Mononuclear cell (primary cell): ENCODE measurements around the gene PRDM15. TPM values are rescaled to one million over a fixed set of nuclear protein-coding genes. Genes with fewer than 3 reads are reported as not detected.

Experiments used
- H3K27me3 ChIP-seq: 2 replicates; pipeline ENCODE4 v1.6.0; 2011; ENCODE audit warnings: low read length, control low read depth; ENCODE audit not compliant: insufficient read depth
- H3K4me1 ChIP-seq: 2 replicates; pipeline ENCODE4 v1.5.1; 2011; ENCODE audit warnings: mild to moderate bottlenecking, low read length, control low read depth; ENCODE audit not compliant: insufficient read depth
- H3K4me3 ChIP-seq: 2 replicates; pipeline ENCODE4 v1.5.1; 2011; ENCODE audit warnings: mild to moderate bottlenecking, low read length, moderate library complexity
- H3K9me3 ChIP-seq: 2 replicates; pipeline ENCODE4 v1.5.1; 2011; ENCODE audit warnings: low read depth, mild to moderate bottlenecking, control low read depth, low read length
- total RNA-seq: library from RNA; depleted of rRNA; stranded (reverse); fragments of >200 nt; gene quantifications from one replicate; pipeline ENCODE4 v1.2.3, GENCODE V29; 2012

PRDM15 gene
- total RNA-seq, 1 donor: 8.1 TPM

DNA sequence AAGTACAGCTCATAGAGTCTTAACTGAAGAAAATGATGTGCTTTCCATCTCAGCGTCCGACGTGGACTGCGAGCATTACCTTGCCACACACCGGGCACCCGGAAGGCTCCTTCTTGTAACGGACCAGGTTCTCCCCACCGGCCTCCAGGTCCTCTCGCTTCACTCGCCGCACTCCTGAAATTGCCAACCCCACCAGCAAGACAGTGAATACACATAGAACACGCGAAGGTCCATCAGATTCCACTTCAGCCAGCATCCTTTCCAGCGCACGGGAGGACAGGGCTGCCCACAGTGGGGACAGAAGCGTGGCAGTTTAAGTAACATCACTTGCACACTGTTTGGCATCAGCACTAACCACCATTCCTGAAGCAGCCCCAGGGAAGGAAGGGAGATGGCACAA lies 53.3 kb downstream of the PRDM15 start:
- Histone ChIP-seq H3K27me3 (no peaks in the 10 kb centered on the region), H3K4me3 (no peak overlapping the region), H3K9me3 (no peaks in the 10 kb centered on the region), H3K4me1 (no peaks in the 10 kb centered on the region)

DNA sequence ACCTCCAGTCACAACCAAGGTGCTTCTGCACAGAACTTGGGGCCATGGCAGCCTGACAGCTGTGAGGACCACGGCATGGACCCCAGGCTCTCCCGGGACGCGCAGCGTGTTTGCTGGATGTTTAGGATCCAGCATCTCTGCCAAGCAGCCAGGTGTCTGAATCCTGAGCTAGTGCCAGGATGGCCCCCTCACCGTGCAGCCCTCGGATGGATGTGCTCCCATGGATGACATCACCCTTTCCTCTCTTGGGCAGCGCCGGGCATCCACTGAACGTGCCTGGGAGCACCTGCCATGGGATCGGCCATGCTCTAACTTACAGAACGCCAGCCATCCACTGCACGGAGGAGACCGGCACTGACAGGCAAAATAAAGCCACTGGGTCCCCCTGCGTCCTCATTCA lies 53.9 kb downstream of the PRDM15 start:
- no peak overlapping the region for H3K4me3 ChIP-seq
- no peaks in the 10 kb centered on the region for H3K27me3 ChIP-seq
- H3K4me1 ChIP-seq: no peaks in the 10 kb centered on the region
- H3K9me3 ChIP-seq: no peaks in the 10 kb centered on the region

DNA sequence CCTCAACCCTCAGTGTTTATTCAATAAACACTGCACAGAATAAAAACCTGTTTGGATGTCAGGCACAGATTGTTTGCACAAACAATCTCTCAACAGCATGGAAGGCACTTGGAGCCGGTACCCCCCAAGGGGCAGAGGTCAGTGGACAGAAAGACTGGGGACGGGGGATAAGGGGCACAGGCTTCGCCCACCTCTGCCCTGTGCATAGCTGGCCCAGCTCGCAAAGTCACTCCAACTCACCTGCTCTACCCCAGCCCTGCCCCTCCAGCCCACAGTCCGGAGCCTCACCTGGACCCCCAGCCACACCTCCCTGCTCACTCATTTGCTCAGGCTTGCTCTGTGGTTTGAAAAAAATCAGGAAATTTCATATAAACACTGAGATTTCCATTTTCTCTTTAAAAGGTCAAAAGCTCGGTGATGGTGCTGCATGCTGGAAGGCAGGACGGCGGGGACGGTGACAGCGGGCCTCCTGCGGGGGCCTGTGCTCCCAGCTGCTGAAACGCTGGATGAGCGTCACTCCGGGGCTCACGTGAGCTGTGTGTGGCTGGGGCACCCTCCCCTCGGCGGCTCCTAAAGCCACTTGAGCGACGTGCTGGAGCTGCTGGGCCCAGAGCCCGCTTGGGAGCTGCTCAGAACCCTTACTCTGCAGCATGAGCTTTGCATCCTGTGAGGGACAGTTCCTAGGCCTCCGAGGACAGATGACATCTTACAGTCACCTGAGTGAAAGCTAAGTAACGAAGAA lies 54.5 kb downstream of the PRDM15 start:
- H3K4me1 ChIP-seq: no peaks in the 10 kb centered on the region
- H3K9me3 ChIP-seq: no peaks in the 10 kb centered on the region
- H3K27me3 ChIP-seq: no peaks in the 10 kb centered on the region
- H3K4me3 ChIP-seq: no peak overlapping the region

DNA sequence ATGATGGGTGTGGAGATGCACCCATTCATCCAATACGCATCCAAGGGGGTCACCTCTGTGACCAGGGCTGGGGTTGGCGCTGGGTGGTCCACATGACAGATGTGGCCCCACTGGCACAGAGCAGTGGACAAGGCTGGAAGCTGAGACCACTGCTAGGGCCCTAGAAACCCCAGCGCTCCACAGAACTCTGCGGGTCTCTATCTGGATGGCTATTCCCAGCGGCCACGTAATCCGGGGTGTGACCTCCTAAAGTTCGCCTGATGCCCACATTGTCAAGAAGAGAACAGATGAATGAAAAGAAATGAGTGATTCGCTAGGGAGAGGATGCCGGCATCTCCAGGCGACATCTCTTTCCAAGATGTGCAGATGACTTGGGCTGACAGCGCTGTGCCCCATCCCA lies 55.2 kb downstream of the PRDM15 start:
- Histone ChIP-seq H3K4me1 (no peaks in the 10 kb centered on the region), H3K9me3 (no peaks in the 10 kb centered on the region), H3K4me3 (no peak overlapping the region), H3K27me3 (no peaks in the 10 kb centered on the region)

DNA sequence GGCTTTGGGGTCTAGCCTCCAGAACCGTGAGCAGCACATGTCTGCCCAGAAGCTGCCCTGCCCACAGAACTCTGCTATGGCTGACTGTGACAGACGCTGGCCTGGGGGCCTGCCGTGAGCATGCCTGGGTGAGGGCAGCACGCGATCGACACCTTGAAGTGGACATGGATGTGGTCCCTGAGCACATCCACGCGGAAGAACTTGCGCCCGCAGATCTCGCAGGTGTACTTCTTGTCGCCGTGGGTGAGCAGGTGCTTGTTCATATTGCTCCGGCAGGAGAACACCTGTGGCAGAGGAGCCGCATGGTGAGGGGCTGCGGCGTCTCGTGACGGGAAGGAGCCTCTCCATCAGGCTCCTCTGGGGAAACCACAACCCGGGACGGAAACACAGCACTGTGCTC lies 56.0 kb downstream of the PRDM15 start:
- Histone ChIP-seq H3K9me3 (no peaks in the 10 kb centered on the region), H3K4me1 (no peaks in the 10 kb centered on the region), H3K27me3 (no peaks in the 10 kb centered on the region), H3K4me3 (no peak overlapping the region)

DNA sequence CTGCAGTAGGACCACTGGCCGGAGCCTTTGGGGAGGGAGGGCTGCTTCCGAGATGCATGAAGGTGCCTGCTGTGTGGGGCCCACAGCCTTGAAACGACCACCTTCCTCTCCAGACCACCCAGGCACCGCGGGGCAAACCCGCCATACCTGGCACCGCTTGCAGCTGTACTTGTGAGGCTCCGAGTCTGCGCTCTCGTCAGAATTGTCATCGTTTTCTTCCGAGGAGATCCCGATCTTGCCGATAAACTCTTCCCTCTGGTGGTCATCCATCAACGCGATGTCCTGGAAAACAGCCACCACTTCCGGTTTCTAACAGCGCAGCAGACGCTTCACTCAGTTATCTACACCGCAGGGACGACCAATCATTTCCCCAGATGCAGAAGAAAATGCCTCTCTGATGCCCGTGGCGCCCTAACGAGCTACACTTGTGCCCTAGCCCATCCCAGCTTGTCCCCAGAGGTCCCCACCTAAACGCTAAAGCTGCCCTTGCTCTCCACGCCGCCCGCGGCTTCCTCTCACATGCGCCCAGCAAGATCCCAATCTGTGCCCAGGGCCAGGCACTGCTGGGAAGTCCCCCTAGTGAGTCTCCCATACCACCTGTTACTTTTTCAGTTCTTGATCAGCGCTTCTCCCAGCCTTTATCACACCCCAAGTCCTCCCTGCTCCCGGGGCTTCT lies 57.2 kb downstream of the PRDM15 start:
- no peak overlapping the region for H3K4me3 ChIP-seq
- no peaks in the 10 kb centered on the region for H3K9me3 ChIP-seq
- no peaks in the 10 kb centered on the region for H3K4me1 ChIP-seq
- H3K27me3 ChIP-seq: no peaks in the 10 kb centered on the region

DNA sequence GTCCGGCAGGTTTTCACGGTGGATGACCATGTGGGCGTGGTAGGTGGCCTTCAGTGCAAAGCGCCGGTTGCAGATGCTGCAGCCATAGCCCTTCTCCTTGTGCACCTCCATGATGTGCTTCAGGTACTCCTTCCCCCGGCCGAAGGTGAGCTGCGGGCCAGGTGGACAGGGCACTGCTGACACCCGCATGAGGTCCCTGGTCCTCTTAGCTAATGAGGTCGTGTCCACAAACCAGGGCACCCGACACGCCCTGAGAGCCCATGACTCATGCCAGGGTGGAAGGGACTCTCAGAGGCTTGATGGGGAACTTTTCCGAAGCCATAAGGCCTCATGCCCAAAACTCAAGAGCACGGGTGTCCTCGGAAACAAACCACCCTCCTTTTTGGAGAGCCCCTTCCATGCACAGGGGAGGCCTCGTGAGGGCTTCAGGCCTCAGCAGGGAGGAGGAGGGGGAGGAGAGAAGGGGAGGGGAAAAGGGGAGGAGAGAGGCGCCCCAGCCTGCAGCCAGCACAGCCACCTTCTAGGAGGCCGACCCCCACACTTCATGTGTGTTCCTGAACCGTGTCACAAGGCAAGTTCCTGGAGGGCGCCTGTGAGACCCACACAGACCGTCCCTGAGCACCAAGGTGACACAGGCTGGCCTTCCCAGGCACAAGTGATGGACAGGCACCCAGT lies 57.9 kb downstream of the PRDM15 start:
- Histone ChIP-seq H3K9me3 (no peaks in the 10 kb centered on the region), H3K4me1 (no peaks in the 10 kb centered on the region), H3K27me3 (no peaks in the 10 kb centered on the region), H3K4me3 (no peak overlapping the region)

DNA sequence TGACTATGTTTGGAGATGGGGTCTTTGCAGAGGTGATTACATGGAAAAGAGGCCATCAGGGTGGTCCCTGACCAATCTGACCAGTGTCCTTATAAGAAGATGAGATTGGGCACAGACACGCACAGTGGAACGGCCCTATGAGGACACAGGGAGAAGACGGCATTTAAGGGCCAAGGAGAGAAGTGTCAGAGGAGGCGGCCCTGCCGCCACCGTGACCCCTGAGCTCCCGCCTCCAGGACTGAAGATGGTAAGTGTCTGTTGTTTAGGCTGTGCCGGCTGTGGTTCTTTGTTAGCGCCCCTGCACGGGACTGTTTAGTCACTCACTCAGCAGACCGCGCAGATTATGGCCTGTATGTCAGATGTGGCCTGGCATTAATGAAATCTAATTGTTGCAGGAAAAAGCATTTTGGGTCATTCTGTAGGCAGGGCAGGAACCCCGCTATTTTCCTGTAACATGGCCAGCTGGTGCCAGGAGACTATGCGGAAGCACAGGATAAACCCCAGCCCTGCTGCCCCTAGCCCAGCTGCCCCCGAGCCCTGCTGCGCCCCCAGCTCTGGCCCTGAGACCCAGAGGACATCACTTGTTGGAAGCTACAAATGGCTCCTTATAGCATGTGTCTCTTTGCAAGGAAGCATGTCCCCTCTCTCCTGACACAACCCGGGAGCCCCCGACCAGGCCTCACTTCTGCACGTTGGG lies 58.6 kb downstream of the PRDM15 start:
- no peaks in the 10 kb centered on the region for H3K27me3 ChIP-seq
- no peak overlapping the region for H3K4me3 ChIP-seq
- no peaks in the 10 kb centered on the region for H3K4me1 ChIP-seq
- H3K9me3 ChIP-seq: no peaks in the 10 kb centered on the region

DNA sequence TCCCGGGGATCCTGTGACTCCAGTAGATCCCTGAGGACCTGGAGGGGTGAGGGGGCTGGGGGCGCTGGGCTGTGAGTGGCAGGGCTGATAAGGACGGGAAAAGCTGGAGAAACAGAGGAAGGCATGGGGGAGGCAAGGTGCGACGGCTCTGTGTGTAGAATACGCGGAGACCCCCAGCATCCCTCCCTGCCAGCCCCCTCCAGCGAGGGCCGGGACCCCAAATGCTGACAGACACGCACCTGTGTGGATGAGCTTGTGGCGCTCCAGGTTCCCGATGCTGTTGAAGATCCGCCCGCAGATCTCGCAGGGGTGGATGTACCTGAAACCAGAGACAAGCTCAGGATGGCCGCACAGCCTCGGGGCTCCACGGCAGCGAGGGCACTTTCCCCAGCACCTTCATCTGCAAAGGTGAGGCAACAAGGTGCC lies 59.3 kb downstream of the PRDM15 start:
- no peaks in the 10 kb centered on the region for H3K27me3 ChIP-seq
- no peaks in the 10 kb centered on the region for H3K4me1 ChIP-seq
- no peak overlapping the region for H3K4me3 ChIP-seq
- H3K9me3 ChIP-seq: no peaks in the 10 kb centered on the region

DNA sequence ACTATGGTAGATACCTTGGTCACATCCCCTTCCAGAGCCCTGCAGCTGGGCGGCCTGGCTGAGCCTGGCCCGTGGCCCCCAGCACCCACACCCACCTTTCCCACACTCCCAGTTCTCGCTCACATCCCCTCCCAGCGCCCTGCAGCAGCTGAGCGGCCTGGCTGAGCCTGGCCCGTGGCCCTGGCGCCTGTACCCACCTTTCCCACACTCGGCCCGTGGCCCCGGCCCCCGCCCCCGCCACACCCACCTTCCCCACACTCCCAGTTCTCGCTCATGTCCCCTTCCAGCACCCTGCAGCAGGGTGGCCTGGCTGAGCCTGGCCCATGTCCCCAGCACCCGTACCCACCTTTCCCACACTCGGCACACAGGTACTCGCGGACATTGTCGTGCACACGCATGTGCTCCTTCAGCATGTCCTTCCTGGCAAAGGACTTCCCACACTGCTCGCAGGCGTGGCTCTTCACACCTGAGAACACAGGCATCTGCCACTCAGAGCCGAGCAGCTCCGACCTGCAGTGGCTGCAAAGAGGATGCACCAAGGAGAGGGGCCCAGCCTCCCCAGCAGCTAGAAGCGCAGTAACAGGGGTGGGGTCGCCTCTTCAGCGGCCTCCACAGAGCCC lies 59.8 kb downstream of the PRDM15 start:
- no peaks in the 10 kb centered on the region for H3K9me3 ChIP-seq
- H3K4me1 ChIP-seq: no peaks in the 10 kb centered on the region
- H3K27me3 ChIP-seq: no peaks in the 10 kb centered on the region
- H3K4me3 ChIP-seq: no peak overlapping the region

DNA sequence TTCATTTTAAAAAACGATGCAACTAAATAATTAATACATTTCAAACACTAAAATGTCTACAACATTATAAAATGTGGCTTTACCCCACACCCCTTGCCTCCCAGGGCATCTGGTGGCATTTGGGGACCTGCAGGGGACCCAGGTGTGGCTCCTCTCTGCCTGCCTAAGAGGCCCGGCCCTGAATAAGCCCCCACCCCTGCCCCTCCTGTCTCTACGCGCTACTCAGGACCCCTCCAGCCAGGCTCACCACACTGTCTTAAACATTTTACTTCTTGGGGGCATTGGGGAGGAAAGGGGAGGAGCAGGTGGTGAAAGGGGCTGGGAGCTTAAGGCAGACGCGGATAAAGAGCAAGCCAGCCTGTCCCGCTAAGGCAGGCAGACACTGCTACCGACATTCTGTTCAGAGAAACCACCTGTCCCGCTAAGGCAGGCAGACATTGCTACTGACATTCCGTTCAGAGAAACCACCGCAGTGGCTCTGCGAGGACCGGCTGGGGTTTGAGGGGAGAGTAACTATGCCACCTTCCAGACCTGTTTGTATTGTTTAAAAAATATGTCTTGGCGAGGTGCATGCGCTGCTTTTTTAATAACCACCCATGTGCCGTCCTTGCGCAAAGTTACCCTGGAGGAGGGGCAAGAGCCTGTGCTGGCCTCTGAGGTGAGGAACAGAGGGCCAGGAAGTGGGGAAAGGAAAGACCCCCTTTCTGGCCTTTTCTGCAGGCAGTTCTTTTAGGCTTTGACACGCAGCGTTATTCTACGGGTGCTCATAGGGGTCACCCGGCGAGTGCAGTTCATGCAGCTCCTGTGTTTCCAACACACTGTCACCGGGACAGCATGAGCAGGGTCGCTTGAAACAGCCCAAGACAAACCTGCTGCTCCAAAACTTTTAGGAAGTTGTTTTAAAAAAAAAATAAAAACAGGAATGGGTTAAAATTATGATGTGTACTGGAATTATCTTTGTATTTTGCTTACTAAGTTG lies 61.0 kb downstream of the PRDM15 start:
- H3K27me3 ChIP-seq: no peaks in the 10 kb centered on the region
- H3K4me1 ChIP-seq: no peaks in the 10 kb centered on the region
- H3K4me3 ChIP-seq: no peak overlapping the region
- H3K9me3 ChIP-seq: no peaks in the 10 kb centered on the region

DNA sequence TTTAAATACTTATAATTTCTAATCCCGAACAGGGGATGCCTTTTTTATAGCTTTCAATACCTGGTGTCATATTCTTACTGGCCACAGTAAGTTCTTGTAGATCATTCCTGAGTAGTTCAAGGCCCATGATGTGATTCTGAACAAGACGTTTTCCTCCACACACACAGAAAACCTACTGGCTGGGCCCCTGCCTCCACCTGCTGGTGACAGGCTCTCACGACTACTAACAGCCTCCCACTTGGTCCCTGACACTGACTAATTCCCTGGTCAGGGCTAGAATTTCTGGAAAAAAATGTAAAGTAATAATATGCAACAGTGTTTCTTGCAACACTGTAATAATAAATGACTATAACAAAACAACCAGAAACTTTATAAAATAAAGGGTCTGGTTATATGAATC lies 61.9 kb downstream of the PRDM15 start:
- no peaks in the 10 kb centered on the region for H3K9me3 ChIP-seq
- no peaks in the 10 kb centered on the region for H3K27me3 ChIP-seq
- H3K4me3 ChIP-seq: no peak overlapping the region
- no peaks in the 10 kb centered on the region for H3K4me1 ChIP-seq

DNA sequence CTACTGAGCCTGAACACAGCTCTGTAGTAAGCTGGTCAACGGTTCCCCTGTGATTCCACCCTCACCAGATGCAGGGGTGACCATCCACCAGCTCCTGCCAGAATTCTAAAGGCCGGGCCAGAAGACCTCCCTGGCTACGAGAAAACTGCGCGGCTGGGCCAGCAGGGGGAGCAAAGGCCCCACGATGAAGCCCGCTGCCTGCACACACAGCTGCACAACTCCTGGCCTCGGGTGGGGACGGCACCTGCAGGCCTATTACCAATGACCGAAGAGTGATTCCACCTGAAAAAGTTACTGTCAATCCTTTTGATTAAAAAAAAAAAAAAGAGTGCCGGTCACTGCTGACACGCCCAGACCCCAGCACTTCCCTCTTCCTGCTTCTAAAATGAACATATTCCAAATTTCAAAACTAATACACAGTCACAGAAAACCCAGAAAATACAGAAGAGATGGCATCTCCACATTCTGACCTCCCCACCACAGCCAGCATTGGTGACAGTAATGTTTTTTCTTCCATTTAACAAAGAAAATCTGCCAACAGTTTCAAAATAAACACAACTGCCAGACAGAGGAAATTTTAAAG lies 62.5 kb downstream of the PRDM15 start:
- H3K4me1 ChIP-seq: no peaks in the 10 kb centered on the region
- no peaks in the 10 kb centered on the region for H3K27me3 ChIP-seq
- no peaks in the 10 kb centered on the region for H3K9me3 ChIP-seq
- no peak overlapping the region for H3K4me3 ChIP-seq
